Epithelial cell of proximal tubule (primary cell): ENCODE data around the gene KANSL1. TPM values are rescaled to one million over a fixed set of nuclear protein-coding genes. Genes with fewer than 3 reads are reported as not detected.
"Not testable (repeated sequence)": the region's sequence is repeated elsewhere in the genome, so short reads cannot be mapped to it uniquely, and the experiment has no call there.

Experiments used
- DNase-seq: peaks from one replicate; pipeline ENCODE4 v3.0.0-alpha.2; 2011; ENCODE audit warnings: low read depth
- H3K4me3 ChIP-seq: 2 replicates; pipeline ENCODE4 v1.5.1; 2011; ENCODE audit warnings: low read depth, mild to moderate bottlenecking, low read length
- total RNA-seq: library from RNA; depleted of rRNA; stranded (reverse); fragments of >200 nt; gene quantifications from 2 replicates; pipeline ENCODE4 v1.2.3, GENCODE V29; 2015
- TF ChIP-seq, protein P1 (sequence below): conservative IDR thresholded peaks from 2 replicates; pipeline ENCODE4 v1.5.1; 2012; ENCODE audit warnings: low read depth, mild to moderate bottlenecking, low read length

Gene KANSL1
- total RNA-seq, 1 donor from 2014 or later = 33.2 TPM

DNA sequence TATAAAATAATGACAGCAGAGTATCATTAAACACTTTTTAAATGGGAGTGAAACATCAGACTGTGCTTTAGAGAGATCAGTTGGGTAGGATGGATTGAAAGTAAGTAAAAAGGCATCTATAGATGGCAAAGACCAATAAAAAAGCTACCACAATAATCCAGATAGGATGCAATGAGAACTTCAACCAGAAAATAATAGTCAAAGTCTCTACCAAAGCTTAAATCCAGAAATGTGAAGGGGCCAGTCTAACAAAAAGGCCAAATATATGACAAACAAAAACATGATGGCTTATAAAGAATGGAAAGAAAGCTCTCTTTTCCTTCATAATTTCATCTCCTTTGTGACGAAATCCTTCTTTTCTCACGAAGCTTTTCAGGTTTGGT, 12.3 kb downstream of the KANSL1 start:
- TF ChIP-seq, protein P1, sequence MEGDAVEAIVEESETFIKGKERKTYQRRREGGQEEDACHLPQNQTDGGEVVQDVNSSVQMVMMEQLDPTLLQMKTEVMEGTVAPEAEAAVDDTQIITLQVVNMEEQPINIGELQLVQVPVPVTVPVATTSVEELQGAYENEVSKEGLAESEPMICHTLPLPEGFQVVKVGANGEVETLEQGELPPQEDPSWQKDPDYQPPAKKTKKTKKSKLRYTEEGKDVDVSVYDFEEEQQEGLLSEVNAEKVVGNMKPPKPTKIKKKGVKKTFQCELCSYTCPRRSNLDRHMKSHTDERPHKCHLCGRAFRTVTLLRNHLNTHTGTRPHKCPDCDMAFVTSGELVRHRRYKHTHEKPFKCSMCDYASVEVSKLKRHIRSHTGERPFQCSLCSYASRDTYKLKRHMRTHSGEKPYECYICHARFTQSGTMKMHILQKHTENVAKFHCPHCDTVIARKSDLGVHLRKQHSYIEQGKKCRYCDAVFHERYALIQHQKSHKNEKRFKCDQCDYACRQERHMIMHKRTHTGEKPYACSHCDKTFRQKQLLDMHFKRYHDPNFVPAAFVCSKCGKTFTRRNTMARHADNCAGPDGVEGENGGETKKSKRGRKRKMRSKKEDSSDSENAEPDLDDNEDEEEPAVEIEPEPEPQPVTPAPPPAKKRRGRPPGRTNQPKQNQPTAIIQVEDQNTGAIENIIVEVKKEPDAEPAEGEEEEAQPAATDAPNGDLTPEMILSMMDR = no peak
- DNase-seq = no peak
- no peak overlapping the region for H3K4me3 ChIP-seq

DNA sequence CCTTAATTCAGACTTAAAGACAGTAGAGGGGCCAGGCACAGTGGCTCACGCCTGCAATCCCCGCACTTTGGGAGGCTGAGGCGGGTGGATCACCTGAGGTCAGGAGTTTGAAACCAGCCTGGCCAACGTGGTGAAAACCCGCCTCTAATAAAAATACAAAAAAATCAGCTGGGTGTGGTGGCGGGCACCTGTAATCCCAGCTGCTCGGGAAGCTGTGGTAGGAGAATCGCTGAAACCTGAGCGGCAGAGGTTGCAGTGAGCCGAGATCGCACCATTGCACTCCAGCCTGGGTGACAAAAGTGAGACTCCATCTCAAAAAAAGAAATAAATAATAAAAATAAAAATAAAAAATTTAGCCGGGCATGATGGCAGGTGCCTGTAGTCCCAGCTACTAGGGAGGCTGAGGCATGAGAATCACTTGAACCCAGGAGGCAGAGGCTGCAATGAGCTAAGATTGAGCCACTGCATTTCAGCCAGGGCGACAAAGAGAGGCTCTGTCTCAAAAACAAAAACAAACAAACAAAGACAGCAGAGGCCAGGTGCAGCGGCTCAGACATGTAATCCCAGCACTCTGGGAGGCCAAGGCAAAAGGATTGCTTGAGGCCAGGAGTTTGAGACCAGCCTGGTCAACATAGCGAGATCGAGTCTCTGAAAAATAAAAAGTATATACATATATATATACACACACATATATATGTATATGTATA, 12.9 kb downstream of the KANSL1 start:
- DNase-seq, H3K4me3 ChIP-seq: not testable (repeated sequence)

DNA sequence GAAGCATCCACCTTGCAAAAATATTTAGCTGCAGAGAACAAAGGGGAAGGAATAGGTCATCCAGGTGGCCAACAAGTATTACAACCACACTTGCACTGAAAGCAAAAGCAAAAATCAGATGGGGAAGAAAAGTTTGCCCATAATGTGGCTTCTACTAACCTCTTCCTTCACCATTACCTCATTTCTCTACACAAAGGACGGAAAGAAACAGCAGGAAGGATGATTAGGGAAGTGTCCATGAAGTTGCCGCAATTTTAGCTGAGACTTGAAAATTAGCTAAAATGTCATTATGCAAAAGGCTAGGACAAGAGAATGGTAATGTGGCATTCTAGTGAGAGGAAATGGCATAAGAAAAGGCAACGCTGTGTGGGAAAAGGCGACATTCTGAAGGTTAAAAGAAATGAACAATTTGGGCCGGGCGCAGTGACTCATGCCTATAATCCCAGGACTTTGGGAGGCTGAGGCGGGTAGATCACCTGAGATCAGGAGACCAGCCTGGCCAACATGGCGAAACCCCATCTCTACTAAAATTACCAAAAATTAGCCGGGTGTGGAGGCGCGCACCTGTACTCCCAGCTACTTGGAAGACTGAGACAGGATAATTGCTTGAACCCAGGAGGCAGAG, 13.7 kb downstream of the KANSL1 start:
- TF ChIP-seq, protein P1 = no peak
- DNase-seq = no peak
- no peak overlapping the region for H3K4me3 ChIP-seq

DNA sequence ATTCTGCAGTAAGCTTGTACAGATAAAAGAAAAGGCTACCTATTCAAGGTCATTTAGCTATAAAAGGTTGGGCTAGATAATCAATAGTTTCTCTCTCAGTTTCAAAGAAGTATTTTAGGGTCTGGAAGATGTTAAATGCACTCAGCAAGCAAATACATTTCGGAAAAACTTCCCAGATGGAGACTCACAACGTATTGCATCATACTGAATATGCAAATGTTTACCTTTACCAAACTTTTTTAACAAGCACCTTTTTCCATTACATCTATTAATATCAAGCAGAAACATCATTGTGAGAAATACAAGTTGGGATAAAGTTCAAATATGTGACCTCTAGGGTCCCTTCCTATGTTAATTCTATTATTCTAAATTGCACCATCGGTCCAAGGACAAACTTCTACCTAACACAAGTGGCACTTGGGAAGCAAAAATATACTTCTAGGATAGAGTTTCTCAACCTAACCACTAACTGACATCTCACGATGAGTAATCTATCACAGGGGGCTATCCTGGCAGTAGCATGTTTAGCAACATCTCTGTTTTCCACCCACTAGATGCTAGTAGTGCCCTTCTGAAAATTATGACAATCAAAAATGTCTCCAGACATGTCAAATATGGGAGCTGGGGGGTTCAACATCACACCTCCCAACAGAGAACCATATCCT, 14.5 kb downstream of the KANSL1 start:
- DNase-seq = no peak
- no peak overlapping the region for H3K4me3 ChIP-seq
- TF ChIP-seq, protein P1 = no peak

DNA sequence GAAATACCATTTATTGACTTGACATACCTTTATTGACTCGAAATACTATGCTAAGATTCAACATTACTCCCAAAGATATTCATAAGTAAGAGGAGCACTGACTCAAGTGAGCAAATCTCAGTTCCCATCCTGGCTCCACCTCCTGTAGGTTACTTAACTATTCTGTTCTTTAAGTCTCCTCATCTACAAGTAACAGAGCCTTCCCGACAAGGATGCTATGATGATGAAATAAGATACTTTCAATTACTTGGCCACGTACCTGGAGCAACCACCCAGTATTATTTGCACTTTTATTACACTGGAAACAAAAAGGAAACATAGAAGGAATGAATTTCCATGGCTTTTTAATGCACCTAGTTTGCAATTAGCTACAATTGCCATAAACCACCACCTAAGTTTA, 16.3 kb downstream of the KANSL1 start:
- no peak for DNase-seq
- TF ChIP-seq, protein P1 = no peak
- H3K4me3 ChIP-seq = no peak overlapping the region

DNA sequence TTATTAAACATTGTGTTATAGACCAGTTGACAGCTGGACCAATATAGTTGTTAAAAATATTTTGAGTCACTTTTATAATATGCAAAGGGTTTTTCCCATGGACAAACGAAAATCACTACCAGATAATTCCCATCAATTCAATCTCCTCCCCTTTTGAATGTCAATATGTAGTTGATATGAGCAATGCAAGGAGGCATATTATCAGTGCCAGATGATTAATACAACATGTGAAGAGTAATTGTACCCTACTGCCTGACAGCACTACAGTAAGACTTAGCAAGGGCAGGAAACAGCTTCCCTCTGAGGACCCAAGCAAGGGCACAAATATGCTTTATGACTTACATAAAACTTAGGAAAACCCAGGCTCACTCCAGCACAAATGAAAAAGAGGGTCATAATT, 17.3 kb downstream of the KANSL1 start:
- DNase-seq = no peak
- TF ChIP-seq, protein P1 = no peak
- H3K4me3 ChIP-seq = no peak overlapping the region

DNA sequence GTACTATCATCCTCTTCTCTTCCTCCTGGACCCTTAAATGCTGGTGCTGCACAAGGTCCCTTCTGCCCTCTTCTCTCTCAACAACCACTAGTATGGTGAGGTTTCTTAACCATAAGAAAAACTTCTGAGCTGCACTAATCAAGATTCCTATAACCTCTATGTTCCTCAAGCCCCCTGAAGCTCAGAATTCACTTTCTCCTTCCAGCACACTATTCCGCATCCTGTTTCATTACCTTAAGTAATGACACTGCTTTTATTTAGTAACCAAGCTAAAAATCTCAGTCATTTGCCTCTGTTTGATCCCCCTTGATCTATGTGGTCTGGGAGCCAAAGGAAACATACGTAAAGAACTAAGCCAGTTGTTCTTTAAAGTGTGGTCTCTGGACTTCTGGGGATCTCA, 20.1 kb downstream of the KANSL1 start:
- TF ChIP-seq, protein P1 = no peak
- H3K4me3 ChIP-seq = no peak overlapping the region
- DNase-seq = no peak
